Activated CD4-positive, alpha-beta T cell treated with anti-CD3 and anti-CD28 coated beads, Interleukin-2, amount 50 U/mL, for 16 hours (primary cell): ENCODE results near the gene LIMK2.

ENCODE experiments used
- DNase-seq: peaks from one replicate; pipeline ENCODE4 v3.0.0-alpha.2; 2020

LIMK2 gene

DNA sequence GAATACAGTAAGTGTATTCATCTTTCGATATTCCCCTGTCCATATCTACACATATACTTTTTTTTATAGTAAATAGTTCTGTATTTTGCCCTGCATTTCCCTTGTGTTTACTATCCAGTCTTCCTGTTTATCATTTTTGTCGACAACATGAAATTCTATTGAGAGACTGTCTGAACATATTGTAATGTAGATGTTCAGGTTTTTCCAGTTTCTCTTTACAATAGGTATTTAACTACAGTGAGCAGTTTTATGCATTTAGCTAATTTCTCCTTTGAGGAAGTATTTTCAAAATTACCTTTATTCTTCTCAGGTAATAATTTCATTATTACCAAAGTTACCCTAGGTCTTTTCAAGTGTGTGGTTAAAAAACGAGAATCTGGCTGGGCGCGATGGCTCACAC, 63.5 kb downstream of the LIMK2 start:
- DNase-seq = no peak

DNA sequence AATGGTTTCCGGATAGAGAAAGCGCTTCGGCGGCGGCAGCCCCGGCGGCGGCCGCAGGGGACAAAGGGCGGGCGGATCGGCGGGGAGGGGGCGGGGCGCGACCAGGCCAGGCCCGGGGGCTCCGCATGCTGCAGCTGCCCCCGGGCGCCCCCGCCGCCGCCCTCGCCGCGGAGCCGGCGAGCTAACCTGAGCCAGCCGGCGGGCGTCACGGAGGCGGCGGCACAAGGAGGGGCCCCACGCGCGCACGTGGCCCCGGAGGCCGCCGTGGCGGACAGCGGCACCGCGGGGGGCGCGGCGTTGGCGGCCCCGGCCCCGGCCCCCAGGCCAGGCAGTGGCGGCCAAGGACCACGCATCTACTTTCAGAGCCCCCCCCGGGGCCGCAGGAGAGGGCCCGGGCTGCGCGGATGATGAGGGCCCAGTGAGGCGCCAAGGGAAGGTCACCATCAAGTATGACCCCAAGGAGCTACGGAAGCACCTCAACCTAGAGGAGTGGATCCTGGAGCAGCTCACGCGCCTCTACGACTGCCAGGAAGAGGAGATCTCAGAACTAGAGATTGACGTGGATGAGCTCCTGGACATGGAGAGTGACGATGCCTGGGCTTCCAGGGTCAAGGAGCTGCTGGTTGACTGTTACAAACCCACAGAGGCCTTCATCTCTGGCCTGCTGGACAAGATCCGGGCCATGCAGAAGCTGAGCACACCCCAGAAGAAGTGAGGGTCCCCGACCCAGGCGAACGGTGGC, 64.5 kb downstream of the LIMK2 start:
- DNase-seq = no peak

DNA sequence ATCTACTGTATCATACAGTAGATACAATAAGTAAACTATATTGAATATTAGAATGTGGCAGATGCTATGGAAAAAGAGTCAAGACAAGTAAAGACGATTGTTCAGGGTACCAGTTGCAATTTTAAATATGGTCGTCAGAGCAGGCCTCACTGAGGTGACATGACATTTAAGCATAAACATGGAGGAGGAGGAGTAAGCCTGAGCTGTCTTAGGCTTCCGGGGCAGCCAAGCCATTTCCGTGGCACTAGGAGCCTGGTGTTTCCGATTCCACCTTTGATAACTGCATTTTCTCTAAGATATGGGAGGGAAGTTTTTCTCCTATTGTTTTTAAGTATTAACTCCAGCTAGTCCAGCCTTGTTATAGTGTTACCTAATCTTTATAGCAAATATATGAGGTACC, 65.6 kb downstream of the LIMK2 start:
- DNase-seq = no peak

DNA sequence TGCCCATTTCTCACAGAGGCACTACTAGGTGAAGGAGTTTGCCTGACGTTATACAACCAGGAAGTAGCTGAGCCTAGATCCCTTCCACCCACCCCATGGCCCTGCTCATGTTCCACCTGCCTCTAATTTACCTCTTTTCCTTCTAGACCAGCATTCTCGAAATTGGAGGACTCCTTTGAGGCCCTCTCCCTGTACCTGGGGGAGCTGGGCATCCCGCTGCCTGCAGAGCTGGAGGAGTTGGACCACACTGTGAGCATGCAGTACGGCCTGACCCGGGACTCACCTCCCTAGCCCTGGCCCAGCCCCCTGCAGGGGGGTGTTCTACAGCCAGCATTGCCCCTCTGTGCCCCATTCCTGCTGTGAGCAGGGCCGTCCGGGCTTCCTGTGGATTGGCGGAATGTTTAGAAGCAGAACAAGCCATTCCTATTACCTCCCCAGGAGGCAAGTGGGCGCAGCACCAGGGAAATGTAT, 66.1 kb downstream of the LIMK2 start:
- no peak for DNase-seq

DNA sequence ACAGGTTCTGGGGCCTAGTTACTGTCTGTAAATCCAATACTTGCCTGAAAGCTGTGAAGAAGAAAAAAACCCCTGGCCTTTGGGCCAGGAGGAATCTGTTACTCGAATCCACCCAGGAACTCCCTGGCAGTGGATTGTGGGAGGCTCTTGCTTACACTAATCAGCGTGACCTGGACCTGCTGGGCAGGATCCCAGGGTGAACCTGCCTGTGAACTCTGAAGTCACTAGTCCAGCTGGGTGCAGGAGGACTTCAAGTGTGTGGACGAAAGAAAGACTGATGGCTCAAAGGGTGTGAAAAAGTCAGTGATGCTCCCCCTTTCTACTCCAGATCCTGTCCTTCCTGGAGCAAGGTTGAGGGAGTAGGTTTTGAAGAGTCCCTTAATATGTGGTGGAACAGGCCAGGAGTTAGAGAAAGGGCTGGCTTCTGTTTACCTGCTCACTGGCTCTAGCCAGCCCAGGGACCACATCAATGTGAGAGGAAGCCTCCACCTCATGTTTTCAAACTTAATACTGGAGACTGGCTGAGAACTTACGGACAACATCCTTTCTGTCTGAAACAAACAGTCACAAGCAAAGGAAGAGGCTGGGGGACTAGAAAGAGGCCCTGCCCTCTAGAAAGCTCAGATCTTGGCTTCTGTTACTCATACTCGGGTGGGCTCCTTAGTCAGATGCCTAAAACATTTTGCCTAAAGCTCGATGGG, 66.7 kb downstream of the LIMK2 start:
- no peak for DNase-seq

DNA sequence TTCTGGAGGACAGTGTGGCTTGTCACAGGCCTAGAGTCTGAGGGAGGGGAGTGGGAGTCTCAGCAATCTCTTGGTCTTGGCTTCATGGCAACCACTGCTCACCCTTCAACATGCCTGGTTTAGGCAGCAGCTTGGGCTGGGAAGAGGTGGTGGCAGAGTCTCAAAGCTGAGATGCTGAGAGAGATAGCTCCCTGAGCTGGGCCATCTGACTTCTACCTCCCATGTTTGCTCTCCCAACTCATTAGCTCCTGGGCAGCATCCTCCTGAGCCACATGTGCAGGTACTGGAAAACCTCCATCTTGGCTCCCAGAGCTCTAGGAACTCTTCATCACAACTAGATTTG, 67.2 kb downstream of the LIMK2 start:
- no peak for DNase-seq

DNA sequence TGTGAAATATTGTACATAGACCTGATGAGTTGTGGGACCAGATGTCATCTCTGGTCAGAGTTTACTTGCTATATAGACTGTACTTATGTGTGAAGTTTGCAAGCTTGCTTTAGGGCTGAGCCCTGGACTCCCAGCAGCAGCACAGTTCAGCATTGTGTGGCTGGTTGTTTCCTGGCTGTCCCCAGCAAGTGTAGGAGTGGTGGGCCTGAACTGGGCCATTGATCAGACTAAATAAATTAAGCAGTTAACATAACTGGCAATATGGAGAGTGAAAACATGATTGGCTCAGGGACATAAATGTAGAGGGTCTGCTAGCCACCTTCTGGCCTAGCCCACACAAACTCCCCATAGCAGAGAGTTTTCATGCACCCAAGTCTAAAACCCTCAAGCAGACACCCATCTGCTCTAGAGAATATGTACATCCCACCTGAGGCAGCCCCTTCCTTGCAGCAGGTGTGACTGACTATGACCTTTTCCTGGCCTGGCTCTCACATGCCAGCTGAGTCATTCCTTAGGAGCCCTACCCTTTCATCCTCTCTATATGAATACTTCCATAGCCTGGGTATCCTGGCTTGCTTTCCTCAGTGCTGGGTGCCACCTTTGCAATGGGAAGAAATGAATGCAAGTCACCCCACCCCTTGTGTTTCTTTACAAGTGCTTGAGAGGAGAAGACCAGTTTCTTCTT, 67.9 kb downstream of the LIMK2 start:
- DNase-seq = no peak

DNA sequence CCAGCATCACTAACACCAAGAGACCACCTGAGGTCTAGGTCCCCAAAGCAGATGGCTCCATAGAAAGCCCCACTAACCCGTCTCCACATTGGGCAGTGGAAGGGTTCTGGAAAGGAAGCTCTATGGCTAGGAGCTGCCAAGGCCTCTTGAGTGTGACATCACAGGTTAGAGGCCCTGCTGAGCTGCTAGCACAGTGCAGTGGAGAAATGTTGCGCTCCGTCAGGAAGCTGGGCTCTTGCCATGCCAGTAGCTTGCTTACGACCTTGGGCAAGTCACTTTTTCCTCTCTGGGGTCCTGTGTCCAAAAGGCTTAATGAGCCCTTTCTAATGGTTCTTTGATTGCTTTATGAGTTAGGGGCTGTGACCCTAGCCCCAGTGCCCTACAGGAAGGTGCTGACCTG, 69.6 kb downstream of the LIMK2 start:
- DNase-seq = no peak

DNA sequence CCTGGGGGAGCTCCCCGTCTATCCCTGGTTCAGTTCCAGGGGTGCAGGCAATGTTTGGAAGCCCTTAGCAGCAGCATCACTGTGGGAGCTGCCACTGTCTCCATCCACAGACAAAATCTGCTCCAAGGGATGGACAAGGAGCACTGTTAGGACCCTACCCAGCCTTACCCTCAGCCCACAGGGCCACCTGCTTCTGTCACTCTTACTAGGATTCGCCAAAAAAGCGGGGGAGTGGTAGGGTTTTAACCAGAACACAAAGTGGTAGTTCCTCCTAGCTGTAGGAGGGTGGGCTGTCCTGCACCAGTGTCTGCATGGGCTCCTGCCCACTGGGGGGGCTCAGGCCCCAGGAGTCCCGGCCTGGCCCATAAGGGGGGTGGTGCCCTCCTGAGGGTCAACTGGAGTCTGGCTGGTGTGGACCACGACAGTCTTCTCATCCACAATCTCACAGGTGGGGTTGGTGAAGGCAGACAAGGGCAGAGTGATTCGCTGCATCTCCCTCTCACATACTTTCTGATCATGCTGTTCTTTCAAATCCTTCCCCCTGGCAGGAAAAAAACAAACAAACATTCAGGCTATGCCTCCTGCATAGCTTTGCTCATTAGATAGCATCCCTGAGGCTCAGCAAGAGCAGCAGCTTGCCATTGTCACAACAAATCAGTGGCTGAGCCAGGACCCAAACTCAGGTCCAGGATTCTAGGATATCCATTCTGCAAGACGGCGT, 70.8 kb downstream of the LIMK2 start:
- DNase-seq = no peak

DNA sequence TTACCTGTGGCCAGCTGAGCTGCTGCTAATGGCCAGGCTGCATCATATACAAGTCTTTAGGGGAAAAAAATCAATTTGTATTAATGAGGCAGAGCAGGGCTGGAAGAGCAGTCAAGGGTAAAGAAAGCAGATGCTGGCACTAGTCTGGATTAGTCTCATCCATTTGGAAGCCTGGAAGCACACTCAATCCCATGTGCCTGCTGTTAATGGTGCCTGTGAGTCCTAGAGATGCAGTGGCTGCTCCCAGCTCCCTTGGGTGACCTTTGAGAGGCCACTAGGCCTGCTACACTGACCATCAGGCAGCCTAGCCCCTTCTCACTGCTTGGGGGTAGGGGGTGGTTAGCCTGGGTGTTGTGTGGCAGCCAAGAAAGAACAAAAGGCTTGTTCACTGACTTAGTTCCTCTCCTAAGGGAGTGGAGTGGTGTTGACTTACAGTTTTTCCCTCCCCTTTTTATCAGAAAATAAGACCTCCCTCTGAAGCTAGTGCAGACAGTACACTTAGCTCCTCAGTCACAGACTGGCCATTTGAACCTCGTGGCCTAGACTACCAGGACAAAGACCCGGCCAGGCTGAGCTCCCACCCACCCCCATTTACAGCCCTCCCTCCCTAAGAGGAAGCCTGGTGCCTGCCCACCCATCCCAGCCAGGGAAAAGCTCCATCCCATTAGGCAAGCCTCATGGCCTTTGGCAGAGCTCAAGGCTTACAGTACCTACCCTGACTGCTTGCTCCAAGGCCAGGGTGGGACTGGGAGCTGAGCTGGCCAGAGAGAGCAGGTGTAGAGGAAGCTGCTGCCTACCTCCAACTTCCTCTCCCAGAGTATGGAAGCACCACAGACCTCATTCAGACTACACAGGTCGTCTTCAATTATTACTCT, 72.4 kb downstream of the LIMK2 start:
- no peak for DNase-seq

DNA sequence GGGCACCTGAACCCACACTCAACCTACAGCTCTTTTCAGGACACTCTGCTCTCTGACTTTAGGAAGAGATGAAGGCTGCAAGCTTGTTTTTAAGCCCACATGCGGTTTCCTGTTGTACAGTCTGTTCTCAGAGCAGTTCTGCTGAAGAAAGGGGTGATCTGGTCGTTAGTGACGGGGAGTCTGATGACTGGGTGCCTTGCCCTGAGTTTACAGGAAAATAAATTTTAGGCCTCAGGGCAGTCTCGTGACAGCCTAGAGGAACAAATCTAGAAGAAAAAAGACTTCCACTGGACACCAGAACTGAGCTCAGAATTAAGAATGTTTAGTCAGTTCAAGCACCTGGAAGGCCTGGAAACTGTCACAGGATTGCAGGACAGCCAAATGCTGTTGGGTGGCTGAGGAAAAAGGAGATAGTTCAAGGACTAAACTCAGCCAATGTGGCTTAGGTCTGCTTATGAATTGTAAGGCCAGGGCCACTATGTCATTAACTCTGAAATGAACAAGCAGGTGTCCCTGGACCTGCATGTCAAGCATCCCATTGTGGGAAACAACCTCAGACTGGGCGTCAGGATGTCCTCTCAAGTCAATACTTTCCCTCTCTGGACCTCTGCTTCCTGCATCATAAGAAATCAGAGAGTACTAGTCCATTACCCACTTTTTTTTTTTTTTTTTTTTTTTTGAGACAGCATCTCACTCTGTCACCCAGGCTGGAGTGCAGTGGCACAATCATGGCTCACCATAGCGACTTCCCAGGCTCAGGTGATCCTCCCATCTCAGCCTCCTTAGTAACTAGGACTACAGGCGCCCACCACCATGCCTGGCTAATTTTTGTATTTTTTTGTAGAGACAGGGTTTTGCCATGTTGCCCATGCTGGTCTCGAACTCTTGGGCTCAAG, 74.5 kb downstream of the LIMK2 start:
- peak; percentile 75 for DNase-seq

DNA sequence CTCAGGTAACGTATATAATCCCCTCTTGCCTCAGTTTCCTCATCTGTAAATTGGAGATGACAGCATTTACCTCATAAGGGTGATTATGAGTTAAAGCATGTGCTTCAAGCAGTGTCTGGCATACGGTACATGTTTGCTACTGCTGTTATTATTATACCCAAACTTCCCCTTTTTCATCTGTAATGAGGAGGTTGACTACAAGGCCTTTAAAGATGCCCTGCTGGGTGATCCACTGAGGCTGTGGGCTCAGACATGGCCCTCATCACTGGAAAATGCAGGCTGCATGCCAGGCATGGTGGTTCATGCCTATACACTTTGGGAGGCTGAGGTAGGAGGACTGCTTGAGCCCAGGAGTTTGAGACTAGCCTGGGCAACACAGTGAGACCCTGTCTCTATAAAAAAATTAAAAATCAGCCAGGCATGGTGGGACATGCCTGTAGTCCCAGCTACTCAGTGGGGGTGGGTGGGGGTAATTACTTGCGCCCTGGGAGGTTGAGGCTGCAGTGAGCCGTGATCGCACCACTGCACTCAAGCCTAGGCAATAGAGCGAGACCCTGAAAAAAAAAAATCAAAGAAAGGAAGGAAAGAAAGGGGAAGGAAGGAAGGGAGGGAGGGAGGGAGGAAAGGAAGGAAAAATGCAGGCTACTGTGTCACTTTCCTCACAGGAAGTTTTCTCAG, 75.9 kb downstream of the LIMK2 start:
- no peak for DNase-seq

DNA sequence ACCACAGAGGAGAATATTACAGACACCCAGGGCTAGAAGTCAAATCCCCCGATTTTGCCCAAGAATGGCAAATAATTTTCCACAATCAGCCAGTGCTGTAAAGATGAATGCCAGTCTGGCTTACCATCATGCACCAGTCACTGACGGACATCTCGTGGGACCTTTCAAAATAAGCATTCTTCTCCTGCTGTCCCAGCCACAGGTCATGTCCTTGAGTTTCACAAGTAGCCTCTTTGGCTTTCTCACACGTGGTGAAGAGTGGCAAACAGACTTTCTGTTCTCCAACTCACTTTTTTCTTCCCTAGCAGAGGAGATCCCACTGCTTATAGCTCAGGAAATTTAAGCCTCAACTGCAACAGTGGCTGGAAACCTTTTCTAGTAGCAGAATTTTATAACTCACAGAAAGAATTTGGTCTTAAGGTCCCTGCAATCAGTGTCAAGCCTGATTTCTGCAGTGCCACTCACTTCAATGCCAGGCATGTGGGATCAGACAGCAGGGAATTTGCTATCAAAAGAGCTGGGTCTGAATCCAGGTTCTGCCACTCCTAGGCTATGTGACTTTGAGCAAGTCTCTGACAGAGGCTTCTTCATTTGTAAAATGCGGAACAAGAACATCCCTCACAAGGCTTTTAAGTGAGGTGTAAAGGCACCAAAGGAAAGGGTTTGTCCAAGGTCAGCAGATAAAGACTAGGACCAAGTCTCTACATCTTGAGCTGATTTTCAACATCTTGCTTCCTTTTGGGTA, 76.6 kb downstream of the LIMK2 start:
- DNase-seq = no peak

DNA sequence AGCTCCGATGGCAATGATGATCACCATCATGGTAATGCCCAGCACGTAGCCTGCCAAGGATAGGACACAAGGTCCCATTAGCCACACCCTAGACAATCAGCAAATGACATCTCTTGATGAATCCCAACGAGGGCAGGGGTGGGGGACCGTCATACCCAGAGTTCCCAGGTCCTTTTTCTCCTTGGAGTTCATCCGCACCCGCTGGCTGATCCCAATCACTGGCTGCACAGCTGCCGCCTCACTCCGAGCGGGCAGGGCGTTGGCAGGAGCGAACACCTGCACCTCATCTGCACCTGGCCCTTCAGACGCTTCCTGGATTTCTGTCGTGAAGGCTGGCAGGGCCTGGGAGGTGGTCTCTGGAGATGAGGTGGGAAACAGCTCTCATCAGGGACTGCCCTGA, 77.2 kb downstream of the LIMK2 start:
- DNase-seq = no peak

DNA sequence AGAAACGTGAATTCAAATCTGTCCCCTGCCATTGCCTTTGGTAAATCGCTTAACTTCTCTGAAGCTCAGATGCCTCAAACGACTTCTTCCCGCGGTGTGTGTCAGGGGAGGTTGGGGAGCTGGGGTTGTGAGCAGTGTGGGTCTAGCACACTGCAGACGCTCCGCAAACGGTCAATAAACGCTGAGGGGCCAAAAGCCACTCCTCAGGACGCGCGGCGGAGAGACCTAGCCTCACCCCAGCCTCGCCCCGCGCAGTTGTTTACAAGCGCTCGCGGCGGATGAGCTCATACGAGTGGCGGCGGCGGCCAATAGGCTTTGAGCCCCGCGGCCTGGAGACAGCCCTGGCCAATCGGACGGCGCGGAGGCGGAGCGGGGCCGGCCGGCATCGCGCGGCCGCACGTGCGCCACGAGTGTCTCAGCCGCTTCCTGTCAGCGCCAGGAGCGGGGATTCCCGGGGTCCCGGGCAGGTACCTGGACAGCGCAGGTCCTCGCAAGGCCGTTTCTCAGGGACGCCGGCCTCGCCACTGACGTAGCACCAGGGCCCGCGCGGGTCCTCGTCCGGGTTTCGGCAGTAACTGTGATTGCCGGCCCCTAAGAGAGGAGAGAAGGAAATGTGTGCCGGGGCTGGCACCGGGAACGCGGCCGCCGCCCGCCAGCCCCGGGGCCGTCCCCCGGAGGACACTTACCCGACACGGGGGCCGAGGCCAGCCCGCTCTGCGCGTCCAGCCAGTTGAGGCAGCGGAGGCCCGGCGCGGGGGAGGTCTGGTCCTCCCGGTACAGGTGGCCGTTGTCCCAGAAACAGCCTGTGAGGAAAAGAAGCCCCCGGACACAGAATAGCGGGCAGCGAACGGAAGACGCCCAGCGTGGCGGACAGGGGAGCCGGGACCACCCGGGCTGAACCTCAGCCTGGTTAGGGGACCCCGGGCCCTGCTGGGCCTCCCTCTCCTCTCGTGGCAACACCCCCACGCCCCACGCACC, 78.7 kb downstream of the LIMK2 start:
- peak; percentile 93 for DNase-seq

DNA sequence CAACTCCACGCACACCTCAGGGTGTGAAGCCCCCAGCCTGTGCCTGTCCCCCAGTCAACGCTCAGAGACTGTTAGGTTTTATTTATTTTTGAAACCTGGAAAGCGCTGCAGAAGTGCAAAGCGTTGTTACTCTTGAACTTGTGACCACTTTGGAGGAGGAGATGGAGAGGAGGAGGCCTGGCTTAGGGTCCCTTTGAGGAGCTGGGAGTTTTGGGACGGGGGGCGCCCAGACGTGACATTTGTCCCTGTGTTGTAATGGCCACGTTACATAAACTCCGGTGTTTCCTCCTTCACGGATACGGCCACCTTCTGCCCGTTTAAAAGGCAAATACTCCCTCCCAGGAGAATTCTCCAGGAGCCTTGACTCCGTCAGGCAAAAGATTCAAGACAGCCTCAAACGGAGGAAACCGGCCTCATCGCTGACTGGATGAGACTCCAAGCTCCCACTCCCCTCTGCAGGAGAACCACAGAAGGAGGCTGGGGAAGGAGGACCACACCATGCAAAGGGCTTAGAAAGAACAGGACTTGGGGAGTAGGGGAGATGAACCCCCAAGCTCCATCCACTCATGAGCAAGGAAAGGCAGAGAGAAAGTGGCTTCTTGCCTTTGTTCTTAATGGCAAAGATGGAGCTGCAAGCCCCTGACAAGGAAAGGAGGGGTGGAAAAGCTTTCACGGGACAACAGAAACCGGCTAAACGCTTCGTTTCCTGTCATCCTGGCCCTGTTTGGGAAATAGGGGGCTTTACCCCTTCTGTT, 79.6 kb downstream of the LIMK2 start:
- DNase-seq = no peak

DNA sequence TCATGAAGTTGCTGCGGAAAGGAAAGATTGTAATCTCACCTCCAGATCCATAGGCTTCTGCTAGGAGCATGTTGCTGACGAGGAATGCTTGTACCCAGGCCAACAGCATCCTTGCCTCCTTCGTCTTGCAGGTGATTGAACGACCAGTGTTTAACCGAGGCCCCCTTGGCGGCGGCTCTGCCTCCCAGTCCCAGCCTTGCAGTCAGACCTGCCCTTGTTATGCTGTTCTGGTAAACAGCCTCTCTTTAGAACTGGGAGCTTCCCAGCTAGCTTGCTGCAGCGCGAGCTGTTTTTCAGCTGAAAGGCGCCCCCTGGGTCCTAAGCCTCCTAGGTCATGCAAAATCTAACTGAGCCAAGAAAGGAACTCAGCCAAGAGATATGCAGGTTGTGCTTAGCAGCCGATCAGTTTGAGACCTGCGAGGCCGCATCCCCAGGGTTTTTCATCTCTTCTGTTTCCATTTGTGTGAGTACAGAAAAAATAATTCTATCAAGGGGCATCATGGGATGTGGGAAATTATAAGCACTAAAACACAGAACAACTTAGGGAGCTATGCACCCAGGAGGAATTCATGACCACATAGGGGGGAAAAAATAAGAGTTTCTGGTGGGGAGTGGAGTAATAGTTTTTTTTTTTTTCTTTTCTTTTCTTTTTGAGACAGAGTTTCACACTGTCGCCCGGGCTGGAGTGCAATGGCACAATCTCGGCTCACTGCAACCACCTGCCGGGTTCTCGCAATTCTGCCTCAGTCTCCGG, 80.3 kb downstream of the LIMK2 start, which contains the start of gene PIK3IP1:
TSS of gene PIK3IP1 (minus strand) at position 253 of the 754 bp plus-strand sequence. CDS start at position 109, 144 bp downstream.
- DNase-seq = peak; percentile 90
